Measurements from ENCODE around the gene SCGB3A2.
A peak's percentile ranks its signal among the peaks of the same experiment; 100 is the strongest.

Gene SCGB3A2

GRCh38 chr5:147904110-147904509 lies 25.6 kb downstream of the SCGB3A2 start:
- DNase-seq (ENCODE audit: low spot score), result peak; percentile 52

- DNase-seq (ENCODE audit: low spot score), result peak; percentile 72
These were observed 28.0 kb downstream of the SCGB3A2 start, which contains the start of gene C5orf46 for GRCh38 chr5:147906326-147907095. Gene C5orf46 (minus strand): TSS chr5:147906538. CDS start chr5:147906501, 37 bp downstream.

- peak; percentile 97 for DNase-seq (ENCODE audit: low spot score)
These were observed 32.9 kb downstream of the SCGB3A2 start for GRCh38 chr5:147911427-147911826.

DNA sequence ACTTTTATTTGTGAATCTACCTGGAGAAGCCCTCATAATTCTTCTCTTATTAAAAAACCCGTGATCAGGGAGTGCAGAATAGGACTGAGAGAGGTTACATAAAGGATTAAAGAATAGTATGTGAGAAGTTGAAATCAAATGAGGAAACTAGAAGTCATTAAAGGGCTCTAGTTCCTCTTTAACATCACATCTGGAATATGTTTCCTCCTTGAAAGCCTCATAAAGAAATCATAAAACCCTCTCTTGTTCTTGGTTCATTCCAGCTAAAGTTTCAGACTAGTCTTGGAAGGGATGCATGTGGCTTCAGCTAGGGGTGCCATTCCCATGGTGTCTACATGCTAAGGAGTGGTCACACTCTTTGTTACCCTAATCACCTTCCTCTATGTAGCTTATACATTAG lies 33.5 kb downstream of the SCGB3A2 start:
- DNase-seq (ENCODE audit: low spot score), result peak; percentile 15

DNA sequence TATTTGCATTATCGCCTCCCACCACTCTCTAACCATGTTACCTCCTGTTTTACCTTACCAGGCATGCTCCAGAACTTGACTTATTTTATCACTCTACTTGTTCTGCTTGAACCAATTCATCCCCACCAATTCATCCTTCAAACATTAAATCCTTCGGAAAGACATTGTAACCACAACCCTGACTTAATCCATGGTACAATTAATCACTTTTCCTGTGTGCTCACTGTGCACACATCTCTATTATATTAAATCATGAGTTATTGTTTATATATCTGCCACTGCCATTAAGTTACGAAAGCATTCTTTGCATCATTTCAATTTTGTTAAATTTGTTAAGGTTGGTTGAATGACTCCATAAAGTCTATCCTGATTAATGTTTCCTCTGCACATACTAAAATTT lies 35.3 kb downstream of the SCGB3A2 start:
- no peak for DNase-seq (ENCODE audit: low spot score)

- no peak for DNase-seq (ENCODE audit: low spot score)
These were observed 39.7 kb downstream of the SCGB3A2 start for GRCh38 chr5:147918101-147918685.

GRCh38 chr5:147918899-147919298 lies 40.4 kb downstream of the SCGB3A2 start:
- no peak for DNase-seq (ENCODE audit: low spot score)

- no peak for DNase-seq (ENCODE audit: low spot score)
These were observed 42.0 kb downstream of the SCGB3A2 start for GRCh38 chr5:147920420-147921030.

- DNase-seq (ENCODE audit: low spot score), result no peak
These were observed 42.6 kb downstream of the SCGB3A2 start for GRCh38 chr5:147921136-147921535.

- DNase-seq (ENCODE audit: low spot score), result no peak
These were observed 46.5 kb downstream of the SCGB3A2 start for GRCh38 chr5:147925020-147925419.

DNA sequence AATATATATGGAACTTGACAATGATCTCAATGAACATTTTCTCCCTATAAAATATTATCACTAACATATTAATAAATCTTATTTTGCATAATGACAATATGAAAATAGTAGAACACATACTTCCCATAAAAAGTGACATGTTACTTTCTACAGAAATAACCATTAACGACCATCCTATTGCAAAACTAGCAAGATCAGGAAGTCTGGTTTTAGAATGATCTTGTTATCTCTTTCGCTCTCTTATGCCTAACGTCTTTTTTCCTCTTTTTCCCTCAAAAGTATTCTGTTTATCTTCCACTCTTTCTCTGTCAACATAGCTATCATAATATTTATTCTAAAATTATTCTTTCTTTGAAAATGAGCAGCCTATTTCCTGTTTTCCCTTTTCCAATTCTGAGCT lies 49.4 kb downstream of the SCGB3A2 start:
- DNase-seq (ENCODE audit: low spot score), result no peak

GRCh38 chr5:147930769-147931168 lies 52.3 kb downstream of the SCGB3A2 start:
- DNase-seq (ENCODE audit: low spot score), result no peak
